ENCODE results near the gene CCDC191. TPM values are rescaled to one million over a fixed set of nuclear protein-coding genes. Genes with fewer than 3 reads are reported as not detected.

Gene CCDC191
- total and polyA plus RNA-seq, 2 of the 4 experiments (the other 2 are of a cell fraction), result 0.72 to 1.1 TPM

DNA sequence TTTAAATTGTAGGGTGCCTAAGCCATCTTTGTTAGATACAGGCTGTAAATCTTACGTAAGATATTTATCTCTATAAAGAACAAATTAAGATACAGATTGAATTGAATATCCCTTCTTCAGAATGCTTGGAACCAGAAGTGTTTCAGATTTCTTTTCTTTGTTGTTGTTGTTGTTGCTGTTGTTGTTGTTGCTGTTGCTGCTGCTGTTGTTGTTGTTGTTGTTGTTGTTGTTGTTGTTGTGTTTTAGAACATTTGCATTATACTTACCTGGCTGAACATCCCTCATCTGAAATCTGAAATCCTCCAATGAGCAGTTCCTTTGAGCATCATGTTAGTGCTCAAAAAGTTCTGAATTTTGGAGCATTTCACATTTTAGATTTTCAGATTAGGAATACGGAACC lies 26.8 kb upstream of the CCDC191 start:
- Histone ChIP-seq H2AK5ac (ENCODE audit: low read depth, low read length) (no peak overlapping the region), H3K9me3 (ENCODE audit: control insufficient read depth, insufficient read depth, low read length) (no peaks in the 10 kb centered on the region), H3K79me1 (ENCODE audit: low read depth in 1 of 2, low read length in 2 of 2) (no peaks in the 10 kb centered on the region), H3K9ac (ENCODE audit: low read depth, low read length) (no peak overlapping the region), H4K91ac (ENCODE audit: insufficient read depth, low read depth, low read length) (no peak overlapping the region), H2AFZ (replicated peaks; ENCODE audit: low read length, poor library complexity) (no peak overlapping the region), H2AK9ac (replicated peaks; ENCODE audit: low read depth, low read length, poor library complexity) (no peak overlapping the region), H3K56ac (ENCODE audit: extremely low read depth, insufficient read depth, low read length) (no peak overlapping the region), H4K5ac (ENCODE audit: low read depth, low read length) (no peak overlapping the region), H3K23ac (ENCODE audit: low read depth, low read length) (no peak overlapping the region), H3K4me2 (ENCODE audit: low read depth, low read length) (no peak overlapping the region), H4K20me1 (ENCODE audit: insufficient read depth, low read length) (no peaks in the 10 kb centered on the region), H2BK20ac (ENCODE audit: low read depth, low read length) (no peak overlapping the region), H3K4me3 (ENCODE audit: insufficient read depth, low read depth, low read length) (no peak overlapping the region), H2BK15ac (ENCODE audit: low read depth, low read length) (no peak overlapping the region), H3K14ac (replicated peaks; ENCODE audit: low read depth, low read length) (no peak overlapping the region), H3K4me1 (ENCODE audit: control insufficient read depth, insufficient read depth, low read length) (peaks cover 2% of the 10 kb centered on the region), H3K36me3 (ENCODE audit: control insufficient read depth, insufficient read depth, low read length) (peaks cover 14% of the 10 kb centered on the region), H3K18ac (ENCODE audit: low read depth, low read length) (no peak overlapping the region), H2BK120ac (ENCODE audit: low read depth, low read length) (no peak overlapping the region), H3K9me1 (ENCODE audit: insufficient read depth, low read length) (no peaks in the 10 kb centered on the region), H3K27ac (ENCODE audit: insufficient read depth, low read length) (no peak overlapping the region), H3K4ac (ENCODE audit: low read depth, low read length) (no peak overlapping the region), H4K8ac (ENCODE audit: low read depth in 2 of 2, low read length in 2 of 2) (no peak overlapping the region), H3K27me3 (ENCODE audit: control insufficient read depth, insufficient read depth, low read length) (no peaks in the 10 kb centered on the region), H2BK5ac (ENCODE audit: low read depth, low read length, poor library complexity, severe bottlenecking) (no peak overlapping the region)
- no TSS peak for BruUV-seq (replicated peaks)
- DNase-seq (no peak), ATAC-seq (ENCODE audit: low read depth) (no peak)
- ChIA-PET CTCF (no interaction called here), POLR2A (ENCODE audit: unreplicated experiment) (no interaction called here)
- intact Hi-C loops (cut with micrococcal nuclease), result no loop called here
- in situ Hi-C loops (cut with MboI; ENCODE audit: low sequenced_read_pairs), result no loop called here
- no CpG with 5 or more reads among the region's 2 CpGs for WGBS, 2 experiments (ENCODE audit: extremely low coverage in 2 of 2, insufficient read length in 1 of 2)
- TF ChIP-seq CTCF (conservative IDR thresholded peaks at IDR 0.05; ENCODE audit: low read depth, low read length), result no peak
- TF ChIP-seq POLR2A (IDR thresholded peaks at IDR 0.05; ENCODE audit: low read depth, low read length), result no peak
- no peak for TF ChIP-seq CEBPB (IDR thresholded peaks at IDR 0.05; ENCODE audit: low read depth, low read length)
- TF ChIP-seq BHLHE40 (IDR thresholded peaks at IDR 0.05; ENCODE audit: low read depth, low read length), result no peak
- no peak for TF ChIP-seq MAFK (IDR thresholded peaks at IDR 0.05; ENCODE audit: low read depth, low read length)
- TF ChIP-seq CHD1 (IDR thresholded peaks at IDR 0.05; ENCODE audit: low read depth, low read length), result no peak
- TF ChIP-seq RFX5 (IDR thresholded peaks at IDR 0.05; ENCODE audit: low read depth, low read length), result no peak
- TF ChIP-seq, protein P1, sequence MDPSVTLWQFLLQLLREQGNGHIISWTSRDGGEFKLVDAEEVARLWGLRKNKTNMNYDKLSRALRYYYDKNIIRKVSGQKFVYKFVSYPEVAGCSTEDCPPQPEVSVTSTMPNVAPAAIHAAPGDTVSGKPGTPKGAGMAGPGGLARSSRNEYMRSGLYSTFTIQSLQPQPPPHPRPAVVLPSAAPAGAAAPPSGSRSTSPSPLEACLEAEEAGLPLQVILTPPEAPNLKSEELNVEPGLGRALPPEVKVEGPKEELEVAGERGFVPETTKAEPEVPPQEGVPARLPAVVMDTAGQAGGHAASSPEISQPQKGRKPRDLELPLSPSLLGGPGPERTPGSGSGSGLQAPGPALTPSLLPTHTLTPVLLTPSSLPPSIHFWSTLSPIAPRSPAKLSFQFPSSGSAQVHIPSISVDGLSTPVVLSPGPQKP (IDR thresholded peaks at IDR 0.05; ENCODE audit: borderline replicate concordance, low read depth, low read length), result no peak
- no peak for TF ChIP-seq NFE2L2 (IDR thresholded peaks at IDR 0.05; ENCODE audit: low read depth, low read length)
- TF ChIP-seq RCOR1 (IDR thresholded peaks at IDR 0.05; ENCODE audit: insufficient replicate concordance, low read length), result no peak
- no peak for TF ChIP-seq FOS (IDR thresholded peaks at IDR 0.05; ENCODE audit: low read depth, low read length)
- no peak for TF ChIP-seq RAD21 (IDR thresholded peaks at IDR 0.05; ENCODE audit: low read length)
- TF ChIP-seq SMC3 (IDR thresholded peaks at IDR 0.05; ENCODE audit: low read depth, low read length), result no peak
- dilution Hi-C loops (cut with HindIII; ENCODE audit: low sequenced_read_pairs, unreplicated experiment), result no loop called here
